NCI-H774 (cell line): ENCODE data around the gene HIVEP2.

Experiments used
- DNase-seq: peaks from one replicate; lab custom pipeline; 2025; lab: John Stamatoyannopoulos, UW

HIVEP2 gene

GRCh38 chr6:142887517-142887916 is 57.5 kb downstream of the HIVEP2 start:
- DNase-seq: no peak

GRCh38 chr6:142886431-142887170 is 58.4 kb downstream of the HIVEP2 start:
- no peak for DNase-seq

GRCh38 chr6:142885182-142885867 is 59.7 kb downstream of the HIVEP2 start:
- DNase-seq: peak; percentile 34

GRCh38 chr6:142884214-142885035 is 60.6 kb downstream of the HIVEP2 start:
- no peak for DNase-seq

GRCh38 chr6:142883011-142883410 is 62.0 kb downstream of the HIVEP2 start:
- no peak for DNase-seq

- DNase-seq: no peak
Observed at GRCh38 chr6:142881761-142882160, 63.2 kb downstream of the HIVEP2 start.

GRCh38 chr6:142881290-142881689 is 63.7 kb downstream of the HIVEP2 start:
- DNase-seq: no peak

GRCh38 chr6:142880201-142880600 is 64.8 kb downstream of the HIVEP2 start:
- DNase-seq: no peak

- DNase-seq: no peak
Observed at GRCh38 chr6:142879527-142879926, 65.4 kb downstream of the HIVEP2 start.

GRCh38 chr6:142879076-142879475 is 65.9 kb downstream of the HIVEP2 start:
- DNase-seq: no peak

GRCh38 chr6:142878407-142878806 is 66.6 kb downstream of the HIVEP2 start:
- no peak for DNase-seq

GRCh38 chr6:142874676-142875075 is 70.3 kb downstream of the HIVEP2 start:
- DNase-seq: no peak

- no peak for DNase-seq
Observed at GRCh38 chr6:142872376-142872775, 72.6 kb downstream of the HIVEP2 start.

- no peak for DNase-seq
Observed at GRCh38 chr6:142871910-142872331, 73.1 kb downstream of the HIVEP2 start.

GRCh38 chr6:142870787-142871415 is 74.1 kb downstream of the HIVEP2 start:
- DNase-seq: no peak

GRCh38 chr6:142868917-142869316 is 76.1 kb downstream of the HIVEP2 start:
- no peak for DNase-seq

GRCh38 chr6:142867988-142868812 is 76.8 kb downstream of the HIVEP2 start:
- DNase-seq: no peak

GRCh38 chr6:142867355-142867801 is 77.6 kb downstream of the HIVEP2 start:
- DNase-seq: no peak

GRCh38 chr6:142863981-142864380 is 81.0 kb downstream of the HIVEP2 start:
- DNase-seq: no peak

- no peak for DNase-seq
Observed at GRCh38 chr6:142861711-142862110, 83.3 kb downstream of the HIVEP2 start.

- DNase-seq: no peak
Observed at GRCh38 chr6:142860498-142860897, 84.5 kb downstream of the HIVEP2 start.
